Measurements from ENCODE around the gene ATP1B3. TPM values are rescaled to one million over a fixed set of nuclear protein-coding genes. Genes with fewer than 3 reads are reported as not detected.

Gene ATP1B3
- total RNA-seq, 1 experiment from 2014 or later: 155 TPM

GRCh38 chr3:141928631-141929270 is 52.3 kb downstream of the ATP1B3 start:
- no peak for DNase-seq
- no peaks in the 10 kb centered on the region for H3K27me3 ChIP-seq (replicated peaks; ENCODE audit: control insufficient read depth, insufficient read depth, low read length)
- H3K27me3 Mint-ChIP-seq (ENCODE audit: insufficient read depth, unreplicated experiment): no peaks in the 10 kb centered on the region
- H3K4me3 ChIP-seq (ENCODE audit: low read depth, low read length): no peak overlapping the region
- intact Hi-C loops (cut with micrococcal nuclease; ENCODE audit: unreplicated experiment): no loop called here
- TF ChIP-seq CTCF (IDR thresholded peaks at IDR 0.05; ENCODE audit: insufficient read depth in 1 of 2, low read depth in 1 of 2, low read length in 1 of 2, severe bottlenecking in 1 of 2, unreplicated experiment in 1 of 2): no peak
- peaks cover 43% of the 10 kb centered on the region for H3K36me3 Mint-ChIP-seq (ENCODE audit: insufficient read depth, unreplicated experiment)
- H3K4me1 Mint-ChIP-seq (ENCODE audit: low read depth, unreplicated experiment): no peaks in the 10 kb centered on the region
- no peak overlapping the region for H3K4me3 Mint-ChIP-seq (ENCODE audit: unreplicated experiment)
- no peaks in the 10 kb centered on the region for H3K36me3 ChIP-seq (ENCODE audit: control insufficient read depth, insufficient read depth, low read length)
- H3K27ac Mint-ChIP-seq (ENCODE audit: unreplicated experiment): peak overlapping the region; percentile 24
- CTCF ChIA-PET: no interaction called here
- BruUV-seq (replicated peaks): no TSS peak
- no peaks in the 10 kb centered on the region for H3K9me3 Mint-ChIP-seq (ENCODE audit: unreplicated experiment)
- no peaks in the 10 kb centered on the region for H3K4me1 ChIP-seq
- POLR2A ChIA-PET: no interaction called here
- H3K9me3 ChIP-seq: no peaks in the 10 kb centered on the region

GRCh38 chr3:141929341-141929995 is 53.0 kb downstream of the ATP1B3 start:
- ChIA-PET POLR2A (no interaction called here), CTCF (no interaction called here)
- no peaks in the 10 kb centered on the region for H3K27me3 Mint-ChIP-seq (ENCODE audit: insufficient read depth, unreplicated experiment)
- H3K4me1 ChIP-seq: no peaks in the 10 kb centered on the region
- BruUV-seq (replicated peaks): no TSS peak
- H3K4me3 ChIP-seq (ENCODE audit: low read depth, low read length): no peak overlapping the region
- no peak for DNase-seq
- H3K9me3 ChIP-seq: no peaks in the 10 kb centered on the region
- H3K36me3 Mint-ChIP-seq (ENCODE audit: insufficient read depth, unreplicated experiment): peaks cover 37% of the 10 kb centered on the region
- no peak overlapping the region for H3K27ac Mint-ChIP-seq (ENCODE audit: unreplicated experiment)
- intact Hi-C loops (cut with micrococcal nuclease; ENCODE audit: unreplicated experiment): no loop called here
- H3K4me3 Mint-ChIP-seq (ENCODE audit: unreplicated experiment): no peak overlapping the region
- no peaks in the 10 kb centered on the region for H3K4me1 Mint-ChIP-seq (ENCODE audit: low read depth, unreplicated experiment)
- no peaks in the 10 kb centered on the region for H3K36me3 ChIP-seq (ENCODE audit: control insufficient read depth, insufficient read depth, low read length)
- H3K9me3 Mint-ChIP-seq (ENCODE audit: unreplicated experiment): no peaks in the 10 kb centered on the region
- no peak for TF ChIP-seq CTCF (IDR thresholded peaks at IDR 0.05; ENCODE audit: insufficient read depth in 1 of 2, low read depth in 1 of 2, low read length in 1 of 2, severe bottlenecking in 1 of 2, unreplicated experiment in 1 of 2)
- no peaks in the 10 kb centered on the region for H3K27me3 ChIP-seq (replicated peaks; ENCODE audit: control insufficient read depth, insufficient read depth, low read length)

- Mint-ChIP-seq H3K27me3 (ENCODE audit: insufficient read depth, unreplicated experiment) (no peaks in the 10 kb centered on the region), H3K27ac (ENCODE audit: unreplicated experiment) (no peak overlapping the region), H3K36me3 (ENCODE audit: insufficient read depth, unreplicated experiment) (peaks cover 31% of the 10 kb centered on the region), H3K4me3 (ENCODE audit: unreplicated experiment) (no peak overlapping the region), H3K4me1 (ENCODE audit: low read depth, unreplicated experiment) (no peaks in the 10 kb centered on the region), H3K9me3 (ENCODE audit: unreplicated experiment) (no peaks in the 10 kb centered on the region)
- Histone ChIP-seq H3K36me3 (ENCODE audit: control insufficient read depth, insufficient read depth, low read length) (no peaks in the 10 kb centered on the region), H3K4me3 (ENCODE audit: low read depth, low read length) (no peak overlapping the region), H3K27me3 (replicated peaks; ENCODE audit: control insufficient read depth, insufficient read depth, low read length) (no peaks in the 10 kb centered on the region), H3K9me3 (no peaks in the 10 kb centered on the region), H3K4me1 (no peaks in the 10 kb centered on the region)
- no peak for TF ChIP-seq CTCF (IDR thresholded peaks at IDR 0.05; ENCODE audit: insufficient read depth in 1 of 2, low read depth in 1 of 2, low read length in 1 of 2, severe bottlenecking in 1 of 2, unreplicated experiment in 1 of 2)
- ChIA-PET POLR2A (no interaction called here), CTCF (no interaction called here)
- no peak for DNase-seq
- intact Hi-C loops (cut with micrococcal nuclease; ENCODE audit: unreplicated experiment): no loop called here
- BruUV-seq (replicated peaks): no TSS peak
Observed at GRCh38 chr3:141930801-141931200, 54.4 kb downstream of the ATP1B3 start.

Measured in Caco-2 (cell line).